ENCODE measurements around the gene IMMP2L.

The IMMP2L gene

GRCh38 chr7:110764852-110765251, 797.4 kb downstream of the IMMP2L start:
- DNase-seq = no peak

- no peak for DNase-seq
These were observed 799.6 kb downstream of the IMMP2L start for GRCh38 chr7:110762546-110763225.

GRCh38 chr7:110760341-110760740, 802.0 kb downstream of the IMMP2L start:
- DNase-seq = no peak

- no peak for DNase-seq
These were observed 803.2 kb downstream of the IMMP2L start for GRCh38 chr7:110759069-110759468.

GRCh38 chr7:110754649-110755048, 807.6 kb downstream of the IMMP2L start:
- DNase-seq = no peak

- DNase-seq = no peak
These were observed 811.2 kb downstream of the IMMP2L start for GRCh38 chr7:110750931-110751605.

GRCh38 chr7:110733221-110733620, 829.1 kb downstream of the IMMP2L start:
- DNase-seq = no peak

GRCh38 chr7:110724811-110725210, 837.5 kb downstream of the IMMP2L start:
- DNase-seq = no peak

GRCh38 chr7:110721395-110721794, 840.9 kb downstream of the IMMP2L start:
- no peak for DNase-seq

- no peak for DNase-seq
These were observed 841.7 kb downstream of the IMMP2L start for GRCh38 chr7:110720626-110721025.

GRCh38 chr7:110719741-110720140, 842.6 kb downstream of the IMMP2L start:
- no peak for DNase-seq

- no peak for DNase-seq
These were observed 843.6 kb downstream of the IMMP2L start for GRCh38 chr7:110718503-110719205.

GRCh38 chr7:110704225-110704624, 858.1 kb downstream of the IMMP2L start:
- DNase-seq = no peak

GRCh38 chr7:110698576-110698975, 863.7 kb downstream of the IMMP2L start:
- DNase-seq = no peak

GRCh38 chr7:110693344-110693743, 868.9 kb downstream of the IMMP2L start:
- no peak for DNase-seq

- DNase-seq = no peak
These were observed 873.4 kb downstream of the IMMP2L start for GRCh38 chr7:110688908-110689307.

- no peak for DNase-seq
These were observed 876.4 kb downstream of the IMMP2L start for GRCh38 chr7:110685899-110686298.

- no peak for DNase-seq
These were observed 880.4 kb downstream of the IMMP2L start for GRCh38 chr7:110681941-110682340.

GRCh38 chr7:110677405-110677804, 884.9 kb downstream of the IMMP2L start:
- no peak for DNase-seq

- DNase-seq = no peak
These were observed 885.5 kb downstream of the IMMP2L start for GRCh38 chr7:110676785-110677184.

- no peak for DNase-seq
These were observed 886.7 kb downstream of the IMMP2L start for GRCh38 chr7:110675383-110676103.

GRCh38 chr7:110673148-110673547, 889.1 kb downstream of the IMMP2L start:
- no peak for DNase-seq

- DNase-seq = no peak
These were observed 892.9 kb downstream of the IMMP2L start for GRCh38 chr7:110669410-110669809.

All from inflammatory macrophage treated with lipopolysaccharide for 1 hour (primary cell).